PC-3 (cell line): ENCODE results near the gene PTPRS. TPM values are rescaled to one million over a fixed set of nuclear protein-coding genes. Genes with fewer than 3 reads are reported as not detected.

Source experiments
- ATAC-seq: fragments of 200-7000 bp; cut with Tn5 transposase; 2 replicates; pipeline ENCODE4 v1.9.1; 2020; ENCODE audit warnings: mild to moderate bottlenecking, moderate library complexity
- BruUV-seq: library from RNA; stranded (reverse); fragments of 400-500 nt; replicated peaks from 2 replicates; lab custom pipeline; 2021; lab: Mats Ljungman, UMichigan
- CTCF ChIA-PET: fragments of 300-600 bp; sonication (Branson Sonifier 250); formaldehyde crosslinking; loops from one replicate; lab custom pipeline; 2022; ENCODE audit warnings: antibody characterized with exemption; lab: Charles Lee
- POLR2A ChIA-PET: fragments of 300-600 bp; sonication (Branson Sonifier 250); formaldehyde crosslinking; loops from one replicate; lab custom pipeline; 2022; ENCODE audit warnings: antibody characterized with exemption; ENCODE audit not compliant: unreplicated experiment; lab: Charles Lee
- DNase-seq: peaks from one replicate; pipeline ENCODE4 v3.0.0-alpha.2; 2015
- H2AFZ ChIP-seq: fragments of 300-600 bp; sonication (generic); 2 replicates; pipeline ENCODE4 v1.6.0; 2016; ENCODE audit warnings: antibody characterized with exemption, low read length
- H3F3A ChIP-seq: fragments of 300-600 bp; sonication (generic); one replicate; pipeline ENCODE4 v1.6.0; 2017; ENCODE audit warnings: antibody characterized with exemption, low read length, control low read depth, mild to moderate bottlenecking; ENCODE audit not compliant: unreplicated experiment
- H3K27ac ChIP-seq: fragments of 300-600 bp; sonication (generic); 2 replicates; pipeline ENCODE4 v1.5.1; 2016; ENCODE audit warnings: mild to moderate bottlenecking, low read length
- H3K27me3 ChIP-seq: fragments of 300-600 bp; sonication (generic); 2 replicates; pipeline ENCODE4 v1.6.1; 2016; ENCODE audit warnings: low read length, mixed read lengths
- H3K36me3 ChIP-seq: fragments of 300-600 bp; sonication (generic); 2 replicates; pipeline ENCODE4 v1.6.1; 2016; ENCODE audit warnings: low read depth, mixed run types, low read length, mixed read lengths
- H3K4me1 ChIP-seq: fragments of 300-600 bp; sonication (generic); 2 replicates; pipeline ENCODE4 v1.5.1; 2016; ENCODE audit warnings: low read length; ENCODE audit not compliant: insufficient read depth
- H3K4me2 ChIP-seq: fragments of 300-600 bp; sonication (generic); 2 replicates; pipeline ENCODE4 v1.6.0; 2016; ENCODE audit warnings: low read length
- H3K4me3 ChIP-seq: fragments of 300-600 bp; sonication (generic); 2 replicates; pipeline ENCODE4 v1.5.1; 2016; ENCODE audit warnings: mild to moderate bottlenecking, low read length, mixed read lengths
- H3K79me2 ChIP-seq: fragments of 300-600 bp; sonication (generic); 2 replicates; pipeline ENCODE4 v1.6.1; 2017; ENCODE audit warnings: low read length, mixed read lengths
- H3K9ac ChIP-seq: fragments of 300-600 bp; sonication (generic); 2 replicates; pipeline ENCODE4 v1.6.0; 2016; ENCODE audit warnings: mild to moderate bottlenecking, low read length
- H3K9me2 ChIP-seq: fragments of 300-600 bp; sonication (generic); replicated peaks from 2 replicates; pipeline ENCODE4 v1.6.1; 2016; ENCODE audit warnings: mixed run types, low read length, mixed read lengths
- H3K9me3 ChIP-seq: fragments of 300-600 bp; sonication (generic); 2 replicates; pipeline ENCODE4 v1.6.1; 2016; ENCODE audit warnings: low read length, mixed read lengths
- H4K20me1 ChIP-seq: fragments of 300-600 bp; sonication (generic); 2 replicates; pipeline ENCODE4 v1.6.1; 2016; ENCODE audit warnings: low read length, mixed read lengths
- CTCF ChIP-seq: fragments of 300-600 bp; sonication (generic); conservative IDR thresholded peaks from 2 replicates; pipeline ENCODE4 v1.5.1; 2017; ENCODE audit warnings: antibody characterized with exemption, low read depth, mild to moderate bottlenecking, low read length
- EZH2 ChIP-seq: fragments of 300-600 bp; sonication (generic); IDR thresholded peaks from one replicate; pipeline ENCODE4 v1.6.1; 2017; ENCODE audit warnings: antibody characterized with exemption, mild to moderate bottlenecking, low read length; ENCODE audit not compliant: unreplicated experiment
- EZH2phosphoT487 ChIP-seq: fragments of 300-600 bp; sonication (generic); IDR thresholded peaks from 2 replicates; pipeline ENCODE4 v1.6.1; 2018; ENCODE audit warnings: mild to moderate bottlenecking, antibody characterized with exemption, low read length, borderline replicate concordance
- intact Hi-C: fragments of 100-400 bp; cut with micrococcal nuclease; formaldehyde crosslinking; loops from 2 replicates; pipeline ENCODE4 v1.9.0; 2023
- total RNA-seq: library from RNA; depleted of rRNA; stranded (reverse); fragments of >200 nt; gene quantifications from 2 replicates; pipeline ENCODE4 v1.2.3, GENCODE V29; 2014

The PTPRS gene
- total RNA-seq, 1 experiment from 2014 or later: 106 TPM

- H3K9me2 ChIP-seq: no peaks in the 10 kb centered on the region
- H3K4me2 ChIP-seq: no peak overlapping the region
- ATAC-seq: peak; percentile 63
- no peak overlapping the region for H2AFZ ChIP-seq
- H3K79me2 ChIP-seq: no peaks in the 10 kb centered on the region
- CTCF ChIA-PET: no interaction called here
- H3K9ac ChIP-seq: no peak overlapping the region
- no peaks in the 10 kb centered on the region for H3F3A ChIP-seq
- H3K9me3 ChIP-seq: no peaks in the 10 kb centered on the region
- peaks cover 6% of the 10 kb centered on the region; the same call in 1 of the 2 replicates for H3K27me3 ChIP-seq
- H4K20me1 ChIP-seq: no peaks in the 10 kb centered on the region
- no peak overlapping the region for H3K27ac ChIP-seq
- intact Hi-C loops: no loop called here
- no peak overlapping the region for H3K4me3 ChIP-seq
- POLR2A ChIA-PET: no interaction called here
- no peaks in the 10 kb centered on the region for H3K36me3 ChIP-seq
- TF ChIP-seq EZH2phosphoT487 (no peak), EZH2 (no peak), CTCF (no peak)
- H3K4me1 ChIP-seq: peaks cover under 1% of the 10 kb centered on the region; the same call in 1 of the 2 replicates
- no TSS peak for BruUV-seq
- peak; percentile 33 for DNase-seq
Observed at GRCh38 chr19:5355076-5355475, 14.5 kb upstream of the PTPRS start.

DNA sequence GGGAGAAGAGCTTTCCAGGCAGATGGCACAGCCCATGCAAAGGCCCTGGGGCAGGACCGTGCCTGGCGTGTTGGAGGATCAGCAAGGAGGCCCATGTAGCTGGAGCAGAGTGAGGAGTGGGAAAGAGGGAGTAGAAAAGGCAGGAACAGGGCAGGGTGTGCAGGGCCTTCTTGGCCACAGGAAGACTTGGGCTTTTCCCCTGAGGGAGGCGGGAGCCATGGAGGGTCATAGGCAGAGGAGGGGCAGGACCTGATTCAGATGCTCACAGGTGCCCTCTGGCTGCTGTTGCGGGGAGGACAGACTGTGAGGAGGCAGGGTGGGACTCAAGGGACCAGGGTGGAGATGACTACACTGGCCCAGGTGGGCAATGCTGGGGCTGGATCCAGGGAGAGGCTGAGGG is 13.8 kb upstream of the PTPRS start:
- CTCF ChIA-PET: no interaction called here
- H4K20me1 ChIP-seq: no peaks in the 10 kb centered on the region
- no peak overlapping the region for H3K9ac ChIP-seq
- H3K9me3 ChIP-seq: no peaks in the 10 kb centered on the region
- intact Hi-C loops: no loop called here
- H3K36me3 ChIP-seq: no peaks in the 10 kb centered on the region
- peaks cover 6% of the 10 kb centered on the region; the same call in 1 of the 2 replicates for H3K27me3 ChIP-seq
- H3K4me2 ChIP-seq: no peak overlapping the region
- no peaks in the 10 kb centered on the region for H3K79me2 ChIP-seq
- TF ChIP-seq EZH2 (no peak), EZH2phosphoT487 (no peak), CTCF (peak; percentile 54)
- no peak overlapping the region for H3K4me3 ChIP-seq
- no peak overlapping the region for H2AFZ ChIP-seq
- POLR2A ChIA-PET: no interaction called here
- H3K4me1 ChIP-seq: no peaks in the 10 kb centered on the region
- no peak overlapping the region for H3K27ac ChIP-seq
- no TSS peak for BruUV-seq
- no peaks in the 10 kb centered on the region for H3K9me2 ChIP-seq
- no peaks in the 10 kb centered on the region for H3F3A ChIP-seq
- ATAC-seq (peak; percentile 44; the same call in 1 of the 2 replicates), DNase-seq (peak; percentile 29)

GRCh38 chr19:5352229-5352763 is 11.7 kb upstream of the PTPRS start:
- H3K9ac ChIP-seq: no peak overlapping the region
- H3K4me3 ChIP-seq: no peak overlapping the region
- H3K4me2 ChIP-seq: no peak overlapping the region
- no peak for ATAC-seq
- no peaks in the 10 kb centered on the region for H3K27me3 ChIP-seq
- no peak for TF ChIP-seq CTCF
- ChIA-PET CTCF (no interaction called here), POLR2A (no interaction called here)
- no TSS peak for BruUV-seq
- H3F3A ChIP-seq: no peaks in the 10 kb centered on the region
- no peak overlapping the region for H2AFZ ChIP-seq
- H3K36me3 ChIP-seq: no peaks in the 10 kb centered on the region
- intact Hi-C loops: no loop called here
- H3K9me3 ChIP-seq: peaks cover 2% of the 10 kb centered on the region; the same call in 1 of the 2 replicates
- no peak overlapping the region for H3K27ac ChIP-seq
- H3K79me2 ChIP-seq: no peaks in the 10 kb centered on the region
- peak; percentile 69 for DNase-seq
- H3K4me1 ChIP-seq: no peaks in the 10 kb centered on the region
- no peaks in the 10 kb centered on the region for H3K9me2 ChIP-seq
- H4K20me1 ChIP-seq: no peaks in the 10 kb centered on the region
